ENCODE results near the gene KRTAP4-7. TPM values are rescaled to one million over a fixed set of nuclear protein-coding genes. Genes with fewer than 3 reads are reported as not detected.
"Not testable (repeated sequence)": the region's sequence is repeated elsewhere in the genome, so short reads cannot be mapped to it uniquely, and the experiment has no call there.

Gene KRTAP4-7
- total RNA-seq, 1 donor from 2014 or later = not detected

DNA sequence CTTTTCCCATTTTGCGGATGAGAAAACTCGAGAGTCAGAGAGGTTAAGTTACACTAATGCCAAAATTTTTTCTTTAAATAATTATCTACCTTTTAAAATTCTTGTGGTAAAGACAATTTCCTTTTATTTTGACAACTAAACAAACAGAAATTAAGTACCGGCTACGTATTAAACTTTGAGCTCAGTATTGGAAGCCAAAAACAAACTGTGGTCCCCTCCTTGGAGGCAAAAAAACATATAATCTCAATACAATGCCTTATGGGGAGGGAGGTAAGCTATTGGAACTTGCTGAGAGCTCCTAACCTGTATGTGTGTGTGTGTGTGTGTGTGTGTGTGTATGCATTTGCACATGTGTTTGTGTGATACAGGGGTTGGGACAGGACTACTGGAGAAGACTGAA is 20.5 kb upstream of the KRTAP4-7 start:
- intact Hi-C loops (cut with DNase I) = no loop called here
- no peak for DNase-seq (ENCODE audit: low spot score)
- ATAC-seq = no peak

DNA sequence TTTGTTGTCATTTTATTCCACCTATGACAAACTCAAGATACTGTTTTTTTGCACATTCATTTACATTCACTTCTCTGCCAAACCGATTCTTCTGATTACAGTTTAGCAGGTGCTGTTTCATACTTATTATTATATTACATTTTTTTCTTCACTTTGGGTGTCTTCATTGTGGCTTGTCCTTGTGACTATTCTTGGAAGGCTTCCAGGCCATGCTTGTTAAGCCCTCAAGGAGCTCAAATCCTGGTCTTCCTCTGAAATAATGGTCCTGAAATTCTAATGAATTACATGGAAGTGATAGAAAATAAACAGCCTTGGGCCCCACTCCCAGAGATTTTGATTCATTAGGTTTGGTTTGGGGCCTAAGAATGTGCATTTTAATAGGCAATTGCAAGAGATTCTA is 19.6 kb upstream of the KRTAP4-7 start:
- intact Hi-C loops (cut with DNase I) = no loop called here
- DNase-seq (ENCODE audit: low spot score) (no peak), ATAC-seq (no peak)

- intact Hi-C loops (cut with DNase I); ATAC-seq; DNase-seq (ENCODE audit: low spot score): not testable (repeated sequence)
Measured at GRCh38 chr17:41065016-41065689, 18.8 kb upstream of the KRTAP4-7 start.

DNA sequence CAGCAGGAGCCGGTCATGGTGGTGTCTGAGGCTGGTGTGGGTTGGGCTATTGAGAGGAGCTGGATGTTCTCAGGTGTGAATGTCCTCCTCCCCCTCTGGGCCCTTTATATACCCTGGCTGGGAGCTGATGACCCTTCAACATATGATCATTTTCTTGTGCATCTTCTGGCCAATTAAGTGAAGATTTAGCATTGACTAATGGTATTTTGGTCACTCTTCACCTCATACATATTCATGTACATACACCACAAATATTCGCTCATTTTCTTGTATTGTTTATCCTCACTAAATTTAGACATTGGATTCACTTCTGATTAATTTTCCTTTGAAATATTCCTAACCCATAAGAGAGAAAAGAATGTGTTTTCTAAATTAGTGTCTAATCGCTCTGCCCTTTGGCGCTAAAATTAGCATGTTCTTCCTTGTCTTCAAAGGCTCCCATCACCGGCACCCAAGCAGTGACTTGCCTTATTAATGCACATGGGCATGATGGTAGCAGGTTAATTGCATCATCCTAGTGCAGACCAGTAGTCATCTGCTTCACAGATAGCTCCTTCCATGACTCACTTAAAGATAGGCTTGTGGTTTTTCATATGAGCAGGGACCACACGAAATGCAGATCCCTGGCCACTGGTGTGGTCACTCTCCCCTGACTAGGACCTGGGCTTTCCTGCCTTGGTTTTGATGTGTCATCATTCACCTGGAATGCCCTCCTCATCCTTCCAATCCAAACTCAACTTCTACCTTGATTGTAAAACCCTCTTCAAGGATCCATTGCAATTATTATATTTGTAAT is 17.9 kb upstream of the KRTAP4-7 start, which contains the start of gene KRTAP2-4:
Gene KRTAP2-4, minus strand, starts transcription at position 51 of the 796 bp plus-strand sequence. Its CDS starts 34 bp downstream, at position 17.
- intact Hi-C loops (cut with DNase I) = no loop called here
- ATAC-seq (no peak), DNase-seq (ENCODE audit: low spot score) (no peak)

- DNase-seq (ENCODE audit: low spot score) (no peak), ATAC-seq (no peak)
- intact Hi-C loops (cut with DNase I) = no loop called here
Measured at GRCh38 chr17:41067281-41067680, 16.7 kb upstream of the KRTAP4-7 start.

DNA sequence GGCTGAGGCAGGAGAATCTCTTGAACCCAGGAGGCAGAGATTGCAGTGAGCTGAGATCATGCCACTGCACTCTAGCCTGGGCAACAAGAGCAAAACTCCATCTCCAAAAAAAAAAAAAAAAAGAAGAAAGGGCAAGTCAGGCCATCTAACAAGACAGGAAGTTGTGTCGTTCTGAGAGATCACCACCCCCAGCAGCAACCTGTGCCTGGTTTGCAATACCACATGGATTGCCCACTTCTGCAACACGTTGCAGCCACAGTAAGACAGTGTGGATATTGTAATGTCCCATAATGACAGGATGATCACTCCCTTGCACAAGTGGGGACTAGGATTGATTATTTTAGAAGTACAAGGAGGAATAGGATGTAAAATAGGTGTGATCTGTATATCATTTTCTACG is 14.9 kb upstream of the KRTAP4-7 start:
- intact Hi-C loops (cut with DNase I) = no loop called here
- DNase-seq (ENCODE audit: low spot score) = no peak

DNA sequence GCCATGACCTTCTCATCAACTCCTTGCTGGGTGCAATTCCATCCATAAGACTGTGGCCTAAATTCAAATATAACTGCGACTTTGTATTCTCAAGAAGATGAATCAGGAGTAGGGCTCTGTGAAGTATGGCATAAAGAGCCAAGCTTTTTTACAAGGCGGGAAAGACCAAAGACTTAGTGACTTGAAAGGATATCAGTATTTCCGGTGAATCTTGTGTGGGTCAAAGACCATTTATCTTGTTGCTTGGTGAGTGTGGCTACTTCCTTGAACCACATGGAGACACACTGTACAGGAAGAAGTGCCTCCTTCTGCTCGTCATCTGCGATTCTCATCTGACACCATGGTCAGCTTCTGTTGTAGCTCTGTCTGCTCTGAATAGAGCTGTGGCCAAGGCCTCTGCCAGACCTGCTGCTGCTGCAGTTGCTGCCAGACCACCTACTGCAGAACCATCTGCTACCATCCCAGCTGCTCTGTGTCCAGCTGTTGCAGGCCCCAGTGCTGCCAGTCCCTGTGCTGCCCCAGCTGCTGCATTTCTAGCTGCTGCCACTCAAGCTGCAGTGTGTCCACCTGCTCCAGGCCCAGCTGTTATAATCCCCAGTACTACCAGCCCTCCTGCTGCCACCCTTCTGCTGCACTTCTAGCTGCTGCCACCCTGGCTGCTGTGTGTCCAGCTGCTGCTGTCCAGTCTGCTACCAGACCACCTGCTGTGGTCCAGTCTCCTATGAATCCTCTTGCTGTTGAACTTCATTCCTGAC is 12.2 kb upstream of the KRTAP4-7 start:
- ATAC-seq (no peak), DNase-seq (ENCODE audit: low spot score) (no peak)
- intact Hi-C loops (cut with DNase I) = no loop called here

More for the DNA sequence above, 14.9 kb upstream of the KRTAP4-7 start:
- ATAC-seq = no peak

- no peak for ATAC-seq
- intact Hi-C loops (cut with DNase I) = no loop called here
- DNase-seq (ENCODE audit: low spot score) = no peak
Measured at GRCh38 chr17:41073676-41074075, 10.3 kb upstream of the KRTAP4-7 start.

DNA sequence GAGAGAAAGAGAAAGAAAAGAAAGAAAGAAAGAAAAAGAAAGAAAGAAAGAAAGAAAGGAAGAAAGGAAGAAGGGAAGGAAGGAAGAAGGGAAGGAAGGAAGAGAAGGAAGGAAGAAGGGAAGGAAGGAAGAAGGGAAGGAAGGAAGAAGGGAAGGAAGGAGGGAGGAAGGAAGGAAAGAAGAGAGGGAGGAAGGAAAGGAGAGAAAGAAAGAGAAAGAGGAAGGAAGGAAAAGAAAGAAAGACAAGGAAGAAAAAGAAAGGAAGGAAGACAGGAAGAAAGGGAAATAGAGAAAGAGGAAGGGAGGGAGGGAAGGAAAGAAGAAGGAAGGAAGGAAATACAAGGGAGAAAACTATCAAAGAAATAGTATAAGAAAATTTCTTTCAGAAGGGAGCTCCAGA is 7.2 kb upstream of the KRTAP4-7 start:
- intact Hi-C loops (cut with DNase I) = no loop called here
- DNase-seq (ENCODE audit: low spot score) = no peak

GRCh38 chr17:41082626-41083025 is 1.3 kb upstream of the KRTAP4-7 start:
- ATAC-seq = no peak
- DNase-seq (ENCODE audit: low spot score) = no peak
- intact Hi-C loops (cut with DNase I) = no loop called here

More for the DNA sequence above, 7.2 kb upstream of the KRTAP4-7 start:
- ATAC-seq = no peak

DNA sequence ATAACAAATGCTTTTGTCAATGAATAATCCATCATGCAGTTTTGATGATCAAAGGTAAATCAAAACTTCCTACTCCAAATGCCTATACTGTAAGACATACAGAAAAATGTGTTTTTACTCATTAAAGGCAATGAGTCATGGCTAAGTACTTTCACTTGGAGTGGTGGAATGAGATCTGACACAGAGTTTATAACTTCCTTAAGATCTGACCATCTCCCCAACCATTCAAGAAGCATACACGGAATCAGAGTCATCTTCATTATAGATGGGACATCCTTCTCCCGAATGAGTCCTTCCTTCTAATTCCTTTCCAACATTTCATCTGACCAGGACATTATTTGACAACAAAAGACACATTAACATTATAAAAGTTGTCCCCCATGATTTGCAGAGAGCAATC is 523 bp upstream of the KRTAP4-7 start:
- intact Hi-C loops (cut with DNase I); ATAC-seq; DNase-seq (ENCODE audit: low spot score): not testable (repeated sequence)

- ATAC-seq; intact Hi-C loops (cut with DNase I); DNase-seq (ENCODE audit: low spot score): not testable (repeated sequence)
Measured at GRCh38 chr17:41088760-41089352, 4.9 kb downstream of the KRTAP4-7 start.

DNA sequence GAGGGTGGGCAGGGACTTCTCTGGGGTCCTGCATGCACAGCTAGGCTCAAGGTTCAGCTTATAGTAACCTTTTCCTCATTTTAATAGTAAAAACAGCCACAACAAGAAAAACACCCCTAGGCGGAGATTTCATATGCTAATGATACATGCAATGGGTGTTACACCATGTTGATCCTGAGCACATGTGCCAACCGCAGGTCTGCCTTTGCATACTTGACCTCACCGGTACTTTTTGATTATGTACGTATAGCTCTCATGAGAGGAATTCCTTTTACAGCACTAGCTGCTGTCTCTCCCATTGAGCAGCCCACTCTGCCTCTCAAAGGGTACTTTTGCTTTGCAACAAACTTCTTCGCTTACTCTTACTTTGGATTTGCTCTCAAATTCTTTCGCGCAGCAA is 12.1 kb downstream of the KRTAP4-7 start:
- DNase-seq (ENCODE audit: low spot score) (no peak), ATAC-seq (no peak)
- intact Hi-C loops (cut with DNase I) = no loop called here

DNA sequence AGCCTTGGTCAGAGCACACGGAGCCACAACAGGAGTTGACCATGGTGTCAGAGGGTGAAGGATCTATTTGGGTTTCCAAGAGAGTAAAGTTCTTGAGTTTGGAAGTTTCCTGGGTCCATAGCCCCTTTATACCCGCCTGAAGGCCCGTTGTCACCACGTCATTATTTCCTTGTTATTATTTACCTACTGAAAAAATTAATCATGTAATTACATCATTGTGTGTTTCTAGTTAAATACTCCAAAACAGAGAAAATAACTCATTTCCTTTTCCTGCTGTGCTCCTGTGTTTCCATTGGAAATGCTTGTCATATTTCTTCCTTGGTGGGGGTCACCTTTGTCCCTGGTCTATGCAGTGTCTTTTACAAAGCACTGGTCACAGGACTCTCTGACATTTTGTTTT is 14.1 kb downstream of the KRTAP4-7 start, which contains the start of gene KRTAP4-8:
Gene KRTAP4-8, minus strand, starts transcription at position 101 of the 400 bp plus-strand sequence. Its CDS starts 58 bp downstream, at position 43.
- no peak for ATAC-seq
- intact Hi-C loops (cut with DNase I) = no loop called here
- DNase-seq (ENCODE audit: low spot score) = no peak

- DNase-seq (ENCODE audit: low spot score) (no peak), ATAC-seq (no peak)
- intact Hi-C loops (cut with DNase I) = no loop called here
Measured at GRCh38 chr17:41098481-41098880, 14.5 kb downstream of the KRTAP4-7 start.

- intact Hi-C loops (cut with DNase I); DNase-seq (ENCODE audit: low spot score); ATAC-seq: not testable (repeated sequence)
Measured at GRCh38 chr17:41099682-41100480, 15.9 kb downstream of the KRTAP4-7 start.

DNA sequence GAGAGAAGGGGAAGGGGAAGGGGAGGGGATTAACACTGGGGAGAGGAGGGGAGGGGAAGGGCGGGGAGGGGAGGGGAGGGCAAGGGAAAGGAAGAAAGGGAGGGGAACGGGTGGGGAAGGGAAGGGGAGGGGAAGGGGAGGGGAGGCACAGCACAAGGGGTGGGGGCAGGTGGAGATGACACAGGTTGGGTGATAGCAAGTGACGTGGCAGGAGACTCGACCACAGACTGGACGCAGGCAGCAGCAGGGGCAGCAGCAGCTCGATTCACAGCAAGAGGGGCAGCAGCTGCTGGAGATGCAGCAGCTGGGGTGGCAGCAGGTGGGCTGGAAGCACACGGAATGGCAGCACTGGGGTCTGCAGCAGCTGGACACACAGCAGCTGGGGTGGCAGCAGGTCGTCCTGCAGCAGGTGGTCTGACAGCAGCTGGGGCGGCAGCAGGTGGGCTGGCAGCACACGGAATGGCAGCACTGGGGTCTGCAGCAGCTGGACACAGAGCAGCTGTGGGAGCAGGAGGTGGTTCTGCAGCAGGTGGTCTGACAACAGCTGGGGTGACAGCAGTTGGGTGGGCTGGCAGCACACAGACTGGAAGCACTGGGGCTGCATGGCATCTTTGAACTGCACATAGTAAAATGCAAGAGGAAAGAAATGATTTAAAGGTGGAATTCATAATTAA is 17.8 kb downstream of the KRTAP4-7 start, which contains the start of gene KRTAP4-16:
Gene KRTAP4-16, minus strand, starts transcription at position 624 of the 674 bp plus-strand sequence. Its CDS starts 0 bp downstream, at position 624.
- intact Hi-C loops (cut with DNase I) = no loop called here
- no peak for DNase-seq (ENCODE audit: low spot score)
- no peak for ATAC-seq

DNA sequence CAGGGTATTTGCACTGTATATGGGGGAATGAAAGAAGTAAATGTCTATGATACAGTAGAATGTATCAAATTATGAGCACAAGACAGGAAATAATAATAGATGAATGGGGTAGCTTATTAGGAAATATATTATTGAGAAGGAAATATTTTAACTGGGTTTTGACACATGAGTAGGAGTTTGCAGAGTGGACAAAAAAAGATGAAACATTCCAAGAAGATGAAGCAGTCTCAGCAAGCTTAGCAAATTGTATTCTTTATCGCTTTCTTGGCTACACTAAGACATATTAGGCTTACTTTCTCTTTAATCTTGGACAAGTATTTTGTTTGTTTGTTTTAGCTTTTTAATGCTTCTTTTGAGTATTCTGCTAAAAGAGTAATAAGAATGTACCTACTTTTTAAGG is 19.9 kb downstream of the KRTAP4-7 start:
- intact Hi-C loops (cut with DNase I) = no loop called here
- no peak for DNase-seq (ENCODE audit: low spot score)
- ATAC-seq = no peak
